GM21529 (cell line): Measurements from ENCODE around the gene LLGL1.

ENCODE experiments used
- ATAC-seq: cut with Tn5 transposase; IDR thresholded peaks from one replicate; pipeline ENCODE4 v1.9.1; 2021; ENCODE audit not compliant: unreplicated experiment

LLGL1 gene

DNA sequence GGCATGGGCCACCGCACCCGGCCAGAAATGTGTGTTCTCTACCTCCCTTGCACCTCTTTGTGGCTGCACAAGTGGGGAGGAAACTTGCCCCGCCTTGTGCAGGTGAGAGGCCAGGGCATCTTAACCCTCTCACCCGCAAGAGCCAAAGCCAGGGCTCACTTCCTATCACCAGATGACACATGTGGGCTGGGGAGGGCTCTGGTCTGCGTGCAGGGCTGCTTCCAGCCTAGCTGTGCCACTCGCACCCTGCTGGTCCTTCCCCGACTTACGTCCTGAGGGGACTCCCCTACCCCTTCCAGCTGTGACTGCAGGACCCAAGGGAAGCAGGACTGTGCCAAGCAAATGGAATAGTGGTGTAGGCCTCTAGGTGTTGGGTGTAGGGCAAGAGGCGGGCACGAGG lies 41.9 kb downstream of the LLGL1 start:
- ATAC-seq = no peak

DNA sequence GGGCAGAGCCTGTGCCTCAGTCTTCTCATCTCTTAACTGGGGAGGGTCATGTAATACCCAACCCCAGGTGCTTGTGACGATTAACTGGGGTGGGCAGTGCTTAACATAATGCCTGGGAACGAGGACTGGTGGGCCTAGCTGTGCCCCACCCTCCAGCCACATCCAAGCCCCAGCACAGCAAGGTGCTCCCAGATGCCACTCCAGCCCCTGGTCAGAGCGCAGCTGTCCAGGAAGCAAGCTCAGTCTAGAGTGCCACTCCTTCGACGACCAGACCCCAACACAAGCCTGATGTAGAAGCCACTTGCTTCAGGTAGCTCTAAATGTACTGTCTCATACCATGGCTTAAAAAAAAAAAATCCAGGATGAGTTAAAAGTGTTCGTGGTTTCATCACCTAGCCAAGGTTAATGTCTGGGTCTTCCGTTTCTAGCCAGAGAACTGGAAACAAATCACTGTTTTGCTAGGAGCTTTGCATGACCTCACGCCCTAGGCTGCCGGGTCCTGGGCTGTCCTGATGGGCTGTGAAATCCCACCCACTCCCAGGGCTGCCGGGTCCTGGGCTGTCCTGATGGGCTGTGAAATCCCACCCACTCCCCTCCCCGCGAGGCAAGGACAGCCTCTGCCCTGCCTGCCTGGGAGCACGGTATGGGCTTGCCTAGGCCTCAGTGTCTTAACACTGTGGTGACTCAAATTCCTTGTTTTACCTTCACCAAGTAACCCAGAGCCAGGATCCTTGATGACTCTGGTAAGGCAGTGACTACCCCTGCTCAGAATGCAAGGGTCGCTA lies 42.7 kb downstream of the LLGL1 start:
- ATAC-seq = no peak

DNA sequence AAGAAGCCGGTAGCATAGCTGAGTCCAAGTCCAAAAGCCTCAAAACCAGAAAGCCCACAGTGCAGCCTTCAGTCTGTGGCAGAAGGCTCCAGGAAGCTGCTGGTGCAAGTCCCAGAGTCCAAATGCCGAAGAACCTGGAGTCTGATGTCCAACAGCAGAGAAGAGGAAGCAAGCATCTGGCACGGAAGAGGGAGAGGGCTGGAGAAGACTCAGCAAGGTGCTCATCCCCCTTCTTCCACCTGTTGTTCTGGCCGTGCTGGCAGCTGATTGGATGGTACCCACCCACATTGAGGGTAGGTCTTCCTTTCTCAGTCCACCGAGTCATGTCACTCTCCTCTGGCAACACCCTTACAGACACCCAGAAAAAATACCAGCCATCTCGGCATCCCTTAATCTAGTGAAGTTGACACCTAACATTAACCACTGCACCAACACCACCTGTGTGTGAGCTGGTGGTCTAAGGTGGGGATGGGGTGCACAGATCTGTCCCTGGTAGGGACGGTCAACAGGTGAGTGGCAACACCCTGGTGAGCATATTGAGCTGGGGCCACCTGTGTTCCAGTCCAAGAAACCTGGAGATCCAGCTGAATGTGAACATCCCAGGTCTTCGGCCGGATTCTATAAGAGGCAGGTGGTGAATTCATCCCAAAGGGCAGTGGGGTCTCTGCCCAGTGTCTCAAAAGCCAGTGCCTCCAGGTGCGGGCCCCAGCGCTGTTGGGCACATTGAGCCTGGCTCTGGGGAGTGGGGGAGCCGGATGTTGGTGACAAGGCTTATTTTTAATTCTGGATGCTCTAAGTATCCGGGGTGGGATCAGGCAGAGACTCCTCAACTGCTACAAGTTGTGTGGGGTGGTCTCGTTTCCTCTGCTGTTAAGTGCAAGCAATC lies 44.9 kb downstream of the LLGL1 start:
- no peak for ATAC-seq

DNA sequence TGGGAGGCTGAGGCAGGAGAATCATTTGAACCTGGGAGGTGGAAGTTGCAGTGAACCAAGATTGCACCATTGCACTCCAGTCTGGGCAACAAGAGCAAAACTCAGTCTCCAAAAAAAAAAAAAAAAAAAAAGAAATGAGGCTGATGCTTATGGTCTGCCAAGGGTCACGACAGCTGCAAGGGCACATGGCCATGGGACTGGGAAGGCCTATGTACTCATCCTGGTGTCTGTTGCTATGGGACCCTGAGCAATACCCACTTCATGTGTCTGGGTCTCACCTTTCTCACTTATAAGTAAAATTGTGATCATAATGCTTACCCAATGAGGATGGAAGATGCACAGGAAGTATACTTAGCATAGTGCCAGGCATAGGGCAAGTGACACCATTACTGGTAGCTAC lies 51.6 kb downstream of the LLGL1 start:
- no peak for ATAC-seq

DNA sequence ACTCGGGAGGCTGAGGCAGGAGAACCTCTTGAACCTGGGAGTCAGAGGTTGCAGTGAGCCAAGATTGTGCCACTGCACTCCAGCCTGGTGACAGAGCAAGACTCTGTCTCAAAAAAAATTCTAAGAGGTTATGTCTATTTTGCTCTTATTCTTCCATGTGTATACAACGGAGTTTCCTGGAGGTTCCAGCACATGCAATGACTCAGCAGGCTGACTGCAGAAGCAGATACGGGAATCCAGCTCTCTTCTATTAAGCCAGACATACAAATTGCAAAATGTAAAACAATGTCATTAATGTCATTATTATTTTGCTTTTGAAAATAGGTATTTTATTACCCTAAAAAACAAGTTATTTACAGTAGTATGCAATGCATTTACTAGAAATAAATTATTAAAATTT lies 53.4 kb downstream of the LLGL1 start:
- ATAC-seq = no peak

DNA sequence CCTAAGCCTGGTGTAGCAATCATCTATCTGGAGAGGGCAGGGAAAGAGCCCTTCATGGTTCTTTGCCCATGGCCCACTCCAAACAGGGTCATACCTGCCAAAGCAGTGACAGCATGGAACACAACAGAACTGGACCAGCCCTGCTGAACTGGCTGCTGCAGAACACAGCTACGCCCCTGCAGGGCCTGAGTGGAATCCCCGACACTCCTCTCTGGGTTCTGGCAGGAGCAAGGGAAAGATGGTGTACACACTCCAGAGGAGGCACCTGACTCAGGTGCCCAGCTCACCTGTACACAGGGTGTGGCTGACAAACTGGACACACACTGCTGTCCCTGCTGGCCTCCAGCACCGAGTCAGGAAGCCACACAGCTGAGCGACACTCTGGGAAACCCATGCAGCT lies 54.8 kb downstream of the LLGL1 start:
- no peak for ATAC-seq

DNA sequence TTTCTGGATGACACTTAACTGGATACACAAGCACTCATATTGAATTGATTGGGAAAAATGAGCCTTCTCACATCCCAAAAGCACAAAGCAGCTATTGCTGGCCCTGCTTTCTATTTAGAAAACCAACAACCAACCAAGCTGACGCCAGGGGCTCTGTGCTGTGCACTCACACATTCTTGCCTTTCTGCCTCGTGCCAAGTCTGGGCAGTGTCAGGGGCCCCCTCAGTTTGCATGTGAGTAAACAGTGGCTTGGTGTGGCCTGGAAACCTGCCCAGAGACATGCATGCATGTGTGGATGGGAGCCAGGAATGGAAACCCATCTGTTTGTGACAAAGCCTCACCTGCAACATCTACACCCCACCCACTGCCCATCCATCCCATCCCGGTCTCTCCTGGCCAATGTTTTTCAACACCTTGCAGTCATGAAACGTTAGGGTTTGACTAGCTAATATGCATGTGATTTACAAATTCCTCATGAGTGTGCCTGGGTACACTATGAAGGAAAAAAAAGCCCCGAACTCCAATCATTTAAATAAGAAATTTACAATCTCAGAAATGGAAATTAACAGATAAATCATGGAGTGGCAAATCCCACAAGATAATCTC lies 55.4 kb downstream of the LLGL1 start:
- ATAC-seq = no peak

DNA sequence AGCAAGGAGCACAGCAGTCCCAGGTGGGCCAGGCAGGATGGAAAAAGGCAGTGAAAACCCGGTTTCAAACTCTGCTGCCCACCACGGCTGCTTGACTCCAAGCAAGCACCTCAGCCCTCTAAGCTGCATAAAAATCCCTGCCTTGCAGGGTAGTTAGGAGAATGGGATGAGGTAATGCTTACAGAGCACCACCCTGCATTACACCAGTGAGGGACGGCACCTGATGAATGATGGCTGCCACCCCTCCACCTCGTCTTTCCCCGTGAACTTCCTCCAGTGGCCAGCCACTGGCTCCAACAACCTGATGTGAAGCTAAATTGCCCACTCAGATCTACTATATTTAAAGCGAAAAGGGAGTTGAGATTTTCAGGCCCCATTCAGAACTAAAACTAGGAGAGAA lies 56.4 kb downstream of the LLGL1 start:
- ATAC-seq = no peak

DNA sequence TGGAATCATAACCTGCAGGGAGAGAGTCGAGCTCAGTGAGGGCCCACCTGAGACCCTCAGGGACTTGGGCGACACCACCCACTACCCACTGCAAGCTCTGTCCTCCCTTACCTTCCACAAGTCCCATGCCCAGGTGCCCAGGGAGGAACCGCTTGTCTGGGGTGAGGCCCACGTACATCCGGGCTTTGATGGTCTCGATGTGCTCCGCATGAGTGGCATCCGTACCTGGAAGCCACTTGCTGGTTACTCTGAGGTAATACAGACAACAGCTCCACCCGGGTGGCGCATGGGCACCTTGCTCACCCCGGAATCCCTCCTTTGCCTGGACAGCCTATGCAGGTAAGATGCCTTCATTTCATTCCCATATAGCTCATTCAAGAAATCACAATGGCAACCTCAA lies 59.9 kb downstream of the LLGL1 start:
- no peak for ATAC-seq

DNA sequence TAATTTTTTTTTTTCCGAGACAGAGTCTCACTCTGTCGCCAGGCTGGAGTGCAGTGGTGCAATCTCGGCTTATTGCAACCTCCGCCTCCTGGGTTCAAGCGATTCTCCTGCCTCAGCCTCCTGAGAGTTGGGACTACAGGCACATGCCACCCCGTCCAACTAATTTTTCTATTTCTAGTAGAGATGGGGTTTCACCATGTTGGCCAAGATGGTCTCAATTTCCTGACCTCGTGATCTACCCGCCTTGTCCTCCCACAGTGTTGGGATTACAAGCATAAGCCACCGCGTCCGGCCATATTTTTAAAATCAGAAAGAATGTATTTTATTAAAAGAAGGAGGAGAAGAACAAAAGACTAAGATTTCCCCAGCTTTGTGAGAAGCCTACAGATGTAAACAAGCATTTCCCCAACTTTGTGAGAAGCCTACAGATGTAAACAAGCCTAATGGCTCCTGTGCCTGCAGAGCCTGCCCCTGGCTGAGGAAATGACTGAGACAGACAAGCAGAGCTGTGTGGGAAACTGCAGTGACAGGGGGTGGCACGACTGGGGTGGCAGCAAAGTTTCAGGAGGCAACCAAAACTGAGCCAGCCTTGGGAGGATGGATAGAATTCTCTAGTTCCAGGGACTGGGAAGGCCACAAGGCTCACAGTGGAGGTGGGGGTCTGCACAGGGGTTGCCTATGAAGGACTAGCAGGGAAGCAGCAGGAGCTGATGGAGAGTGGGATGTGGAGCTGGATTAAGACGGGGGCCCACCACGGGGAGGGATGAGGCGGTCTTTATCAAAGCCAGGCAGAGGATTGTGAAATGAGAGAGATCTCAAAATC lies 66.5 kb downstream of the LLGL1 start:
- no peak for ATAC-seq
